Stimulated activated CD4-positive, alpha-beta T cell treated with anti-CD3 and anti-CD28 coated beads, Interleukin-12 subunit alpha, Interleukin-12 subunit beta, amount 100 ng/mL, for 24 hours (primary cell): ENCODE results near the gene LRRC14B.
"Not testable (repeated sequence)": the region's sequence is repeated elsewhere in the genome, so short reads cannot be mapped to it uniquely, and the experiment has no call there.

Source experiments
- DNase-seq, 2 experiments: peaks; one replicate each; pipeline ENCODE4 v3.0.0-alpha.2; 2020; ENCODE audit warnings: low read depth in 2 of 2

LRRC14B gene

DNA sequence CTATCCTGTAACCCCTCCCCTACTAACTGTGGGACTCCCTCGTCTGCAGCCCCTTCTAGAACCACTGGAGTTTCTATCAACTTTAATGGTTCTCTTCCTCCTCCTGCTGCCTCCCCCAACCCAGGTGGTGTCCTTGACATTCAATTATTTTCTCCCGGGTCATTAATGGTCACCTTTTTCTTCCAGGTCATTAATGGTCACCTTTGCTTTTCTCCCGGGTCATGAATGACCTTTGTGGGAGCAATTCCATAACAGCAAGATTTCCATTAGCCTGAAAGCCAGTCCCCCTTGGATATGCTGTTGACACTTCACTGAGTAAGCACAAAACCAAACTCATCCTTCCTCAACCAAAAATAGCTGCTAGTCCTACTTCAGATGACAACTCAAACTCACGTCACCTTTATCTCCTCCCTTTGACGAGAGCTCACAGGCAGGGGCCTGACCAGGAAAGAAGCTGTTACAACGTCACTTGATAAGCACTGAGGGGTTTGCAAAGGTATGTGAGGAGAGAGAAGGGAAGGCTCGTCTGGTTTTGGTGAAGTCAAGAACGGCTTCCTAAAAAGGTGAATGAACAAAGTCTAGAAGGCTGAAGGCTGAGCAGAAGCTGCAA lies 15.7 kb downstream of the LRRC14B start:
- DNase-seq, result no peak

GRCh38 chr5:207599-207998 lies 16.3 kb downstream of the LRRC14B start:
- DNase-seq, result no peak

DNA sequence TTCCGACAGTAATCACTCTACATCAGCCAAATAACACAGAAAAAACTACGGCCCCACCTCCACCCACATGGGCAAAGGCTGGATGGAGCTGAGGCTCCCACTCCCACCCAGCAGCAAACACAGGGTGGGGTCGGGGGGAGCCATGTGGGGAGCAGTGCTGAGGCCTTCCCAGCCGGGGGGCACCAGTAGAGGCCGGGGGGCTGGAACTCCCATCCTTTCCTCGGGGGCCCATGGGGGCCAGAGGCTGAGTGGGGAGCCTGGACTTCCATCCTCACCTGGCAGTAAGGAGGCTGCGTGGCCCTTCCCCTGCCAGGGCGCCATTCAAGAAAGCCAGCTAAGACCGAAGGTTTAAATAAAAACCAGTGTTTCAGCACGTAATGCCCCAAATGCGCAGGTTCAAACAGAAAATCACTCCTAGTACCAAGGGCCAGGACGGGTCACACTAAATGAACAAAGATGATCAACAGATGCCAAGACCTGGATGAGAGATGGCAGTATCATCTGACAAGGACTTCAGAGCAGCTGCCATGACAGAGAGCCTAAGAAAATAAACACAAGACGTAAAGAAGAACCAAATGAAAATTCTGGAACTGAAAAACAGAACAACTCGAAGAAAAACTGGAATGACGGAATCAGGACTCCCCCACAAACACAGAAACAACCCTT lies 17.3 kb downstream of the LRRC14B start:
- DNase-seq, result no peak

DNA sequence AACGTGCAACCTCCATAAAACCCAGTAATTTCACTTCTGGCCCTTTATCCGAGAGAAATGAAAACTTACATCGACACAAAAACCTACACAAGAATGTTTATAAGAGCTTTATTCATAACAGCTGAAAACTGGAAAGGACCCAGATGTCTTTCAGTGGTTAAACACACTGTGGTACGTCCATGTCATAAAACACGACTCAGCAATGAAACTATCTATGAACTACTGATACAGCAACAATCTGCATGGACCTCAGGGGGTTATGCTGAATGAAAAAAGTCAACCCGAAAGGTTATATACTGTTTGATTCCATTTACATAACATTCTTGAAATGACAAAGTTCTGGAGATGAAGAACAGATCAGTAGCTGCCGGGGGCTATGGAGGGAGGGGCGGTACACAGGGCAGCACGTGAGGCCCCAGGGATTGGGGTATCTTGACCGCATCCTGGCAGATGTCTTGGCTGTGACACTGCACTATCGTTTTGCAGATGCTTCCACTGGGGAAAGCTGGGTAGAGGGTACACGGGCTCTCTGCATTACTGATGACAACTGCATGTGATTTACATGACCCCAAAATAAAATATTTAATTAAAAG lies 22.6 kb downstream of the LRRC14B start:
- no peak for DNase-seq

DNA sequence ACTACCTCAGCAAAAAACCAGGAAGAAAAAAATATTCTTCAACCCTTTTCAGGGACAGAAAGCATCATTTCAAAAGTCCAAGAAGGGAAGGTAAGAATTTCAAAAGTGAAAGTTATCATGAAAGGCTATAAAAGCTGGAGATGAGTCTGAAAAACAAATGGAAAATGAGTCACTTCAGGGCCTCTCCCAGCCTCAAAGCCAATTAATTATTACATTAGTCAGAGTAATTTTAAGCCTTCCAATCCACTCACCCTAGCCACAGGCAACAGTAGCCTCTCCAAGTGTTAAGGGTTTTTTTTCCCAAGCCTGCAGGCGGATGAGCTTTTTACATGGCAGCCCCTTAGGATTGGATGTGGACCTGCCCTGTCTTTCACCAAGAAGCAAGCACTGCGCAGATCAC lies 24.0 kb downstream of the LRRC14B start:
- DNase-seq, result not testable (repeated sequence)

GRCh38 chr5:216076-216475 lies 24.8 kb downstream of the LRRC14B start:
- not testable (repeated sequence) for DNase-seq

DNA sequence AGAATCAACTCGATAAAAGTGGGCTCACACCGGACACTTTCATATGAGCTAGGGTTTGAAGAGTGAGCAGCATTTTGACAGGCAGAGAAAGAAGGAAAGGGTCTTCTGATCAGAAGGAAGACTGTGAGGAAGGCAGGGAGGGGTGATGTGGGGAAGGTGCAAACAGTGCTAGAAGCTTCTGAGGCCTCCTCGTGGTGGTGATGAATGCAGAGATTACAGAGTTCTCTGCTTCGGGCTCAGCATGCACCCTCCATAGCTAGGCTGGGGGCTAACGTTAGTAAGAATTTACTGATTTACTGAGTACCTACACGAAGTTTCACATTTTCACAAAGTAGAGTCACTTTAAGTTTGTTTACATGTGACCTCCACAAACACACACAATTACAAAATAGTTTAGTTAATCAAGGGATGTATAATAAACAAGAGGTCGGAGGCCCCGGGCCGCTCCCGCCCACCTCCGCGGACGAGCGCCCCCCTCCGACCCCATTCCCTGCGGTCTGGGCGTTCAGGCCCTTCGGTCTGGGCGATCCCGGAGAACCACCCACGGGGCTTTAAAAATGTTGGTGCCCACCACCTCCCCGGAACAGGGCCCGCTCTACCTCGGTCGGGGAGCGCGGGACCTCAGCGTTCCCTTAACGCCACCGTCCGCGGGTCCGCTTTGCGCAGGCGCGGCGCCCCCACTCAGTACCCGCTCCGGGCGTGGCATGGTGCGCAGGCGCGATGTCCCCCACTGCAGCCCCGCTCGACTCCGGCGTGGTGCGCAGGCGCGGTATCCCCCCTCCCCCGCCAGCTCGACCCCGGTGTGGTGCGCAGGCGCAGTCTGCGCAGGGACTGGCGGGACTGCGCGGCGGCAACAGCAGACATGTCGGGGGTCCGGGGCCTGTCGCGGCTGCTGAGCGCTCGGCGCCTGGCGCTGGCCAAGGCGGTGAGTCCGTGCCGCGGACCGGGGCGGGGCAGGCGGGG lies 26.5 kb downstream of the LRRC14B start, which contains the start of the genes CCDC127 and SDHA:
TSS of gene CCDC127 (minus strand) at position 660 of the 963 bp plus-strand sequence. CDS start 1,304 bp downstream, outside the sequence.
TSS of gene SDHA (plus strand) at position 827 of the 963 bp plus-strand sequence. CDS start at position 863, 36 bp downstream.
- peak; percentile 96 to 98 for DNase-seq

GRCh38 chr5:218457-219291 lies 27.4 kb downstream of the LRRC14B start:
- DNase-seq, result no peak

- no peak for DNase-seq
Observed at GRCh38 chr5:219460-219863, 28.2 kb downstream of the LRRC14B start.

DNA sequence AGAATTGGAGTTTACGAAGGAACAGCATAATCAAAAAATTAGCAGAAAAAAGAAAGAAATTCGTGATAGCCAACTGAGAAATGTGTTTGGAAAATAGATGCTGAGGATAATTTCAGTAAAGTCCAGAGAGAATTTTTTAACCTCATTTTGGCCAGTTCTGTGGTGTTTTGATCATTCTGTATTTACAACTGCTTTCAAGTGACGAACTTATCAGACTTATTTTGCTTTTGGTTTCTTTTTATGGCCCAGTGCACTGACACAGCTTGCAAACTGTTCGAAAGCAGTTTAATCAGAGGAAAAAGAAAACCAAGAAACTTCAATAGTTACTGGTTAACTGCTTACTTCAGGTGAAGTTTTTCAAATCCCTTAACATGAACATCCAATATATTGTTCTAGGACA lies 28.7 kb downstream of the LRRC14B start:
- no peak for DNase-seq

GRCh38 chr5:222951-223715 lies 31.8 kb downstream of the LRRC14B start:
- DNase-seq, result not testable (repeated sequence)

DNA sequence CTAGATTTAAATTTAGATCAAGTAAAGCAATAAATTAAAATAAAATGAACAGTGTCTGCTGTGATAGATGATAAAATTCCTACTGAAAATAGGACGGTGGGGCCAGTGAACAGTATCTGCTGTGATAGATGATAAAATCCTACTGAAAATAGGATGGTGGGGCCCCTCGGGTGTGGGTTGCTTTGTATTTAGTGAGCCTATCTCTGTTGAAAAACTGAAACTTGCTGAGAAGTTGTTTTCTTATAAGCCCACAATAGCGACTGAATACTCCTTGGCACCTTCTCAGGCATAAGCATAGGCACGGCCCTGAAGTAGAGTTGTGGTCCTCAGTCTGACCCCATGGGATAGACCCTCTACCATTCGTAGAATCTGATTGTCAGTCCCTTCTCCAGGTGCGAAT lies 32.5 kb downstream of the LRRC14B start:
- DNase-seq, result no peak

DNA sequence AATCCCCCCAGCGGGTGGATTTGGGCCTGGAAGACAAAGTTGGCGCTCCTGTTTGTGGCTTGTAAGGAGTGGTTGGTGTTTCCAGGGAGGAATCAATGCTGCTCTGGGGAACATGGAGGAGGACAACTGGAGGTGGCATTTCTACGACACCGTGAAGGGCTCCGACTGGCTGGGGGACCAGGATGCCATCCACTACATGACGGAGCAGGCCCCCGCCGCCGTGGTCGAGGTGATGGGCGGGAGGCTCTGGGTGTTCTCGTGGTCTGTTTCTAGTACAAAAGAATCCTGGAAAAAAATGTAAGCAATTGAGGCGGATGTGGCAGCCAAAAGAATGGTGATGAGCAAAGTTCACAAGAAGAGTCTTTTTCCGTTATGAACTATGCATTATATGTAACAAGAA lies 34.0 kb downstream of the LRRC14B start:
- DNase-seq, result no peak

DNA sequence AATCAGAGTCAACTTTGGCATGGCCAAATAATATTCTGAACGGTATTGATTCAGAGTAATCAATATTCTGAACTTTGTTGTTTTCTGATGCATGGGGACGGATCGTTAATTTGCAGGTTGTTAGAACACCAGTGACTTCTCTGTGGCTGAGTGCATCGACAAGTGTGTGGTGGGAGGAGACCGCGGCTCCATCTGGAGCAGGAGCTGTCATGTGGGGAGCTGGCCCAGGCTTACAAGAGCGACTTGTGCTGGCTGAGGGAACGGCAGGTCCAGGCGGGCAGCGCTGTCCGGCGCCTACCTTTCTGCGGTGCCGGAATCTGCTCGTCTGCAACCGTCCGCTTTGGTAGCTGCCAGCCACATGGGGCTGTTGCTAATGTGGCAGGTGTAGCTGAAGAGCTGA lies 36.1 kb downstream of the LRRC14B start:
- not testable (repeated sequence) for DNase-seq

- DNase-seq, result no peak
Observed at GRCh38 chr5:228886-229285, 37.6 kb downstream of the LRRC14B start.

DNA sequence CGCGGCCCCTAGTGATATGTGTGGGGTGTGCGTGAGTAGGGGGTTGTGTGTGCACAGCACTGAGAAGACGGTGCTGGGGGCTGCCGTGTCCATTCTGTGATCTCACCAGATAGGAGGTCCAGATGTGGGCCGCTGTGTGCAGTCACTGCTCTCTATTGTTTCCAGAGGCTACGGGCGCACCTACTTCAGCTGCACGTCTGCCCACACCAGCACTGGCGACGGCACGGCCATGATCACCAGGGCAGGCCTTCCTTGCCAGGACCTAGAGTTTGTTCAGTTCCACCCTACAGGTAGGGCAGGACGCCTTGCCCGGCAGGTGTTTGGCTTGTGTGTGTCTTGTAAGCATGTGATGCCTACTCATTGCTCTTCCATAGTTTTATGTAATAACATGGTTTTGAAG lies 39.4 kb downstream of the LRRC14B start:
- no peak for DNase-seq

- DNase-seq, result no peak
Observed at GRCh38 chr5:231661-232060, 40.4 kb downstream of the LRRC14B start.

- DNase-seq, result not testable (repeated sequence)
Observed at GRCh38 chr5:233426-233825, 42.1 kb downstream of the LRRC14B start.

DNA sequence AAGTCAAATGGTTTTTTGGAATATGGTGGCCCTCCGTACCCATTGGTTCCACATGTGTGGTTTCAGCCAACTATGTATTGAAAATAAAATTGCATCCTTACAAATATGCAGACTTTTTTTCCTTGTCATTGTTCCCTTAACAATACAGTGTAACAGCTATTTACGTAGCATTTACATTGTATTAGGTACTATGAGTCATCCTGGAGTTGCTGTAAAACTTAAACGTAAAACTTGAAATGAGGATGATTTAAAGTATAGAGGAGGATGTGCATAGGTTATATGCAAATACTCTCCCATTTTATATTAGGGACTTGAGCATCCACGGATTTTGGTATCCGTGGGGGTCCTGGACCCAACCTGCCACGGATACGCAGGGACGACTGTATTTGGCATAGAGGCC lies 43.2 kb downstream of the LRRC14B start:
- DNase-seq, result no peak

DNA sequence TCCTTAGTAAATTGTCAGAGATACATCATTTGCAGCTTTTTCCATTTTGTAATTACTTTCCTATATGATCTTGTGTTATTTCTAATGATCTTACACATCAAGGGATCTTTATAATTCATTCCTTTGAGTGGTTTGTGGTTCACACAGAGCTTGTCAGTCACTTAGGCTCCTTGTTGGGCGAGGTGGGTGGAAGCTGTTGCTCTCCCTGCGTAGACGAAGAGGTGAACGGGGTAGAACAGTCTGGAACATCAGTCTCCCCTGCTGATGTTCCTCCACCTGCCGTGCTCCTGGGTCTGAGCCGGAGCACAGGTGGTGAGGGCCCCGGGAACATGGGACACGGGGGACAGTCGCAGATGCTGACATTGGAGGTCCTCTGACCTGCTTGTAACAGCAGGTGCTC lies 44.2 kb downstream of the LRRC14B start:
- not testable (repeated sequence) for DNase-seq
